ENCODE results near the gene OCLN. TPM values are rescaled to one million over a fixed set of nuclear protein-coding genes. Genes with fewer than 3 reads are reported as not detected.
"Not testable (repeated sequence)": the region's sequence is repeated elsewhere in the genome, so short reads cannot be mapped to it uniquely, and the experiment has no call there.

The OCLN gene
- total RNA-seq, 1 donor from 2014 or later, result 4.4 TPM

GRCh38 chr5:69510694-69511093 lies 18.1 kb downstream of the OCLN start:
- Mint-ChIP-seq H3K27ac (ENCODE audit: unreplicated experiment) (no peak overlapping the region), H3K9me3 (ENCODE audit: unreplicated experiment) (no peaks in the 10 kb centered on the region), H3K36me3 (ENCODE audit: unreplicated experiment) (no peaks in the 10 kb centered on the region), H3K4me3 (ENCODE audit: unreplicated experiment) (no peak overlapping the region), H3K27me3 (ENCODE audit: unreplicated experiment) (no peaks in the 10 kb centered on the region), H3K4me1 (ENCODE audit: unreplicated experiment) (peaks cover 7% of the 10 kb centered on the region)
- no peak for TF ChIP-seq CTCF (IDR thresholded peaks at IDR 0.05)
- DNase-seq (ENCODE audit: extremely low spot score, unreplicated experiment), result no peak

DNA sequence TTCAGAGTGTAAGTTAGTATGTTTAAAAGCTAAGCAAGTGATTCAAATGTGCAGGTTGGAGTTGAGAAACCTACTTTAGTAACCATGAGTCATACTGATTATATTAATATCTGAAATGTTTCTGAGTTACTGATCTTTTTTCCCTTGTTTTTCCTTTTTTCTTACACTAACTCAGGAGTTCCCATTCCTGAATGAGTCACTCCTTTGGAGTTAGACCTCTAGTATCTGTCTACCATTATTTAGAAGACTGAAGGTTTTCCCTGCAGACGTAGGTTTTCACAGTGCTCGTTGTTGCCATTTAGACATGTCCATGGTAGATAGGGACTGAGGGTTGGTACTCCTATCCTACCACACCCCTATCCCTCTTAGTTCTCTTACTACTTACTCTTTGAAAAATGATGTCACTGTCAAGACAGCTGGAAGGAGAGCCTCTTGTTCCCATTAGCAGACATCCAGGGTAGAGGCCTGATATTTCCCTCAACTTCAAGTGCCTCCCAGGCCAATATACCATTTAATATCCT lies 20.2 kb downstream of the OCLN start:
- Mint-ChIP-seq H3K4me3 (ENCODE audit: unreplicated experiment) (no peak overlapping the region), H3K27me3 (ENCODE audit: unreplicated experiment) (no peaks in the 10 kb centered on the region), H3K27ac (ENCODE audit: unreplicated experiment) (no peak overlapping the region), H3K9me3 (ENCODE audit: unreplicated experiment) (no peaks in the 10 kb centered on the region), H3K4me1 (ENCODE audit: unreplicated experiment) (peaks cover 20% of the 10 kb centered on the region), H3K36me3 (ENCODE audit: unreplicated experiment) (no peaks in the 10 kb centered on the region)
- TF ChIP-seq CTCF (IDR thresholded peaks at IDR 0.05), result no peak
- DNase-seq (ENCODE audit: extremely low spot score, unreplicated experiment), result no peak

GRCh38 chr5:69515570-69515969 lies 23.0 kb downstream of the OCLN start:
- H3K4me1 Mint-ChIP-seq (ENCODE audit: unreplicated experiment), result peaks cover 29% of the 10 kb centered on the region
- not testable (repeated sequence) for H3K36me3 Mint-ChIP-seq (ENCODE audit: unreplicated experiment); H3K4me3 Mint-ChIP-seq (ENCODE audit: unreplicated experiment); H3K27ac Mint-ChIP-seq (ENCODE audit: unreplicated experiment); H3K9me3 Mint-ChIP-seq (ENCODE audit: unreplicated experiment); H3K27me3 Mint-ChIP-seq (ENCODE audit: unreplicated experiment); DNase-seq (ENCODE audit: extremely low spot score, unreplicated experiment)

DNA sequence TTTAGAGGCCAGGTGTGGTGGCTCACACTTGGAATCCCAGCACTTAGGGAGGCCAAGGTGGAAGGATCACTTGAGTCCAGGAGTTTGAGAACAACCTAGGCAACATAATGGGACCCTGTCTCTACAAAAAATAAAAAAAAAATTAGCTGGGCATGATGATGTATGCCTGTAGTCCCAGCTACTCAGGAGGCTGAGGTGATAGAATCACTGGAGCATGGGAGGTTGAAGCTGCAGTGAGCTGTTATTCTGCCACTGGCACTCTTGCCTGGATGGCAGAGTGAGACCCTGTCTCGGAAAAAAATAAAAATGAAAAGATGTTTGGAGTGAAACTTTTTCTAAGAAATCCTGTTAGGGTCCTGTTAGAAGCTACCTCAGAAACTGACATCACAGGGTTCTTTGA lies 24.2 kb downstream of the OCLN start:
- Mint-ChIP-seq H3K36me3 (ENCODE audit: unreplicated experiment) (no peaks in the 10 kb centered on the region), H3K4me3 (ENCODE audit: unreplicated experiment) (no peak overlapping the region), H3K4me1 (ENCODE audit: unreplicated experiment) (peaks cover 38% of the 10 kb centered on the region), H3K27ac (ENCODE audit: unreplicated experiment) (no peak overlapping the region), H3K27me3 (ENCODE audit: unreplicated experiment) (no peaks in the 10 kb centered on the region), H3K9me3 (ENCODE audit: unreplicated experiment) (no peaks in the 10 kb centered on the region)
- no peak for DNase-seq (ENCODE audit: extremely low spot score, unreplicated experiment)
- TF ChIP-seq CTCF (IDR thresholded peaks at IDR 0.05), result no peak

GRCh38 chr5:69517763-69518212 lies 25.2 kb downstream of the OCLN start:
- Mint-ChIP-seq H3K4me1 (ENCODE audit: unreplicated experiment) (peaks cover 36% of the 10 kb centered on the region), H3K9me3 (ENCODE audit: unreplicated experiment) (no peaks in the 10 kb centered on the region), H3K36me3 (ENCODE audit: unreplicated experiment) (no peaks in the 10 kb centered on the region), H3K27me3 (ENCODE audit: unreplicated experiment) (no peaks in the 10 kb centered on the region), H3K4me3 (ENCODE audit: unreplicated experiment) (no peak overlapping the region), H3K27ac (ENCODE audit: unreplicated experiment) (no peak overlapping the region)
- no peak for TF ChIP-seq CTCF (IDR thresholded peaks at IDR 0.05)
- no peak for DNase-seq (ENCODE audit: extremely low spot score, unreplicated experiment)

DNA sequence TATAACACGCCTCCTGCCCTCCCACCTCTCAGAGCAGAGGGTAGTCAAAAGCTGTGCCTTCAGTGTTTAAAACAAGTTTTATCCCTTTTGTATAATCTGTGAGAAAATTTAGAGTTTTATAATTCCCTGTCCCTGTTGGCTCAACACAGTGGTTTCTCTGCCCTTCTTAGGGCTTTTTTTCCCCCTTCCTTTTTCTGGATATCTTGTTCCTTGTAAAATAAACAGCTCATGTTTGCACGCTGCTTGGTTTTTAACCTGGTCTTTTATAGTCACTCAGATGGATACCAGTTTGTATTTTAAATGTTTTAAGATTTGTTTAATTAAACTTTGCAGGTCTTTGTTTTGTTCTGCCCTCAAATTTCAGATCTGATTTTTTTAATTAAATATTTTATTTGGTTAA lies 26.7 kb downstream of the OCLN start:
- no peak for DNase-seq (ENCODE audit: extremely low spot score, unreplicated experiment)
- no peaks in the 10 kb centered on the region for H3K9me3 Mint-ChIP-seq (ENCODE audit: unreplicated experiment)
- peaks cover 33% of the 10 kb centered on the region for H3K4me1 Mint-ChIP-seq (ENCODE audit: unreplicated experiment)
- H3K36me3 Mint-ChIP-seq (ENCODE audit: unreplicated experiment), result no peaks in the 10 kb centered on the region
- no peak overlapping the region for H3K4me3 Mint-ChIP-seq (ENCODE audit: unreplicated experiment)
- TF ChIP-seq CTCF (IDR thresholded peaks at IDR 0.05), result no peak
- no peak overlapping the region for H3K27ac Mint-ChIP-seq (ENCODE audit: unreplicated experiment)
- no peaks in the 10 kb centered on the region for H3K27me3 Mint-ChIP-seq (ENCODE audit: unreplicated experiment)

All from osteocyte (in vitro differentiated cells).